Thymus (tissue), 11 donors: Measurements from ENCODE around the gene DLX6. TPM values are rescaled to one million over a fixed set of nuclear protein-coding genes. Genes with fewer than 3 reads are reported as not detected.

Experiments
- DNase-seq, 9 donors: peaks; one replicate each; pipeline ENCODE4 v3.0.0-alpha.2; 2013; ENCODE audit warnings: low spot score in 9 of 9, low read depth in 6 of 9, missing footprints in 1 of 9
- H3K27ac ChIP-seq, 2 donors: one replicate each; pipeline ENCODE4 v1.5.1; 2013; ENCODE audit warnings: control low read depth in 1 of 2, low read depth in 1 of 2, low read length in 1 of 2, mild to moderate bottlenecking in 1 of 2, moderate library complexity in 1 of 2
- H3K27me3 ChIP-seq, 2 donors: one replicate each; pipeline ENCODE4 v1.5.1; 2013; ENCODE audit warnings: low read length in 1 of 2; ENCODE audit not compliant: control insufficient read depth in 2 of 2, insufficient read depth in 1 of 2
- H3K36me3 ChIP-seq, 2 donors: one replicate each; pipeline ENCODE4 v1.5.1; 2013; ENCODE audit warnings: low read length in 1 of 2, mild to moderate bottlenecking in 1 of 2, moderate library complexity in 1 of 2; ENCODE audit not compliant: control insufficient read depth in 2 of 2, insufficient read depth in 2 of 2
- H3K4me1 ChIP-seq, 2 donors: one replicate each; pipeline ENCODE4 v1.5.1; 2013; ENCODE audit warnings: low read length in 2 of 2; ENCODE audit not compliant: control insufficient read depth in 2 of 2, insufficient read depth in 2 of 2
- H3K4me3 ChIP-seq, 2 donors: one replicate each; pipeline ENCODE4 v1.5.1; 2013; ENCODE audit warnings: low read length in 2 of 2, control low read depth in 1 of 2, mild to moderate bottlenecking in 1 of 2
- H3K9me3 ChIP-seq, 2 donors: one replicate each; pipeline ENCODE4 v1.5.1; 2013; ENCODE audit warnings: low read length in 1 of 2, mild to moderate bottlenecking in 1 of 2; ENCODE audit not compliant: control insufficient read depth in 2 of 2, insufficient read depth in 1 of 2
- WGBS: extraction: QIAGEN DNeasy Blood & Tissue Kit; methylation state at CpG from one replicate; pipeline ENCODE4 v1.1.7; 2013; 5-methylcytosine and 5-hydroxymethylcytosine counted together
- polyA plus RNA-seq: library from polyadenylated mRNA; stranded (reverse); fragments of 200-250 nt; gene quantifications from one replicate; pipeline ENCODE4 v1.2.3, GENCODE V29; 2013
- total RNA-seq: library from RNA; stranded (reverse); fragments of 120-200 nt; gene quantifications from one replicate; pipeline ENCODE4 v1.2.4, GENCODE V29; 2013
- donor health status: healthy.

The DLX6 gene
- total and polyA plus RNA-seq, 2 donors: 0.47 to 1.4 TPM

DNA sequence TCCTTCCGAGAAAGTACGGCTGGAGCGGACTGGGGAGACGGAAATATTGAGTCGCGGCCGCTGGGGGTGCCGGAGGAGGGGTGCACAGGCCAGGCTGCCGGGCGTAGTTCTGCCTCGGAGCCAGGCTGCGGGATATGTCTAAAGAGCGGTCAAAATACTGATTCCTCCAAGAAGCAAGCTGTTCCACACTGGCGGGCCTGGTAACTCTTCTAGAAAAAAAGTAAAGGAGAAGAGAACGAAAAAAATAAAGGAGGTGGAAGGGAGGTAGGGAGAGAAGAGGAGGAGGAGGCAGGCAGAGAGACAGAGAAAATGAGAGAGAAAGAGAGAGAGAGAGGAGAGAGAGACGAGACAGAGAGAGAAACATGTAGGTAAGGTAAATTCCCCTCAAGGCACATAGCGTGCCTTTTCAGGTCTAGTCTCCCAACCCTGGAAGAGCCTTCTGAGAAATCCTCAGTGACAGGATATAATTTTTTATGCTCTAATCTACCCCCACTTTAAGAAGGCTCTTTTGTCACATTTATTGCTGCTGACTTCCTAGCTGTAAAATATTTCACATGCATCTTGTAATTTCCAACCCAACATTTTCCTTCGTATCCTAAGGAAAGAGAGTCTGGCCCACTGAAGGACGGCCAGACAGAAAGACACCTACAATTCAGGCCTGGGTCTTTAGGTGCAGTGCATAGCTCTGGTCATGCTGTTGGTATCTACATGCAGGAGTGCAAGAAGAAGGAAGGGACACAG is 13.6 kb downstream of the DLX6 start:
- H3K9me3 ChIP-seq: peaks cover 0 to 14% of the 10 kb centered on the region in 2 donors
- no peak overlapping the region for H3K27ac ChIP-seq
- no peak for DNase-seq
- H3K4me1 ChIP-seq: peaks cover 0 to 7% of the 10 kb centered on the region in 2 donors
- WGBS: 10% methylated on average over 19 of the region's 19 CpGs
- no peaks in the 10 kb centered on the region for H3K36me3 ChIP-seq
- peaks cover 84 to 100% of the 10 kb centered on the region in 2 donors for H3K27me3 ChIP-seq
- no peak overlapping the region for H3K4me3 ChIP-seq

DNA sequence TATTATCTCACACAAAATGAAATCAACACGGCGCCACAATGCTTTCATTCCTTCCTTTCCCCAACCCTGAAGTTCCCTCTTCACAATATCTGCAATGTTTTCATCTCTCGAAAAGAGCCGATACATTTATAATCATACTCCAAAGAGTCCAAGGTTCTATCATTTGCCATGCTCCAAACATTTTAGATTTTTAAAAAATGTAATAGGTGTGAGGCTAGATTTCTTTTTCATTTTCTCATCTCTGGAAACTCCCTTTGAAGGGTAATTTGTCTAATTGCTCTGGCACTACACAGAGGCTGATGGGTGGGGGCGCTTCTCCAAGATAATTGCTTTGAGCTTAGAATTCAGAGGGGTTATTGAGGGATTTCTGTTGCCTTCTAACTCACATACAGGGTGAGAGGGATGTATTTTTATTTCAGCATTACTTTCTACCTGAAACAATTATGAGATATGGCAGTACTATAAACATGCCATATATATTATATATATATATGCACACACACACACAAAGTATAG is 14.4 kb downstream of the DLX6 start:
- Histone ChIP-seq H3K4me1 (peaks cover 0 to 7% of the 10 kb centered on the region in 2 donors), H3K27me3 (peaks cover 87 to 100% of the 10 kb centered on the region in 2 donors), H3K27ac (no peak overlapping the region), H3K9me3 (peaks cover 0 to 14% of the 10 kb centered on the region in 2 donors), H3K36me3 (no peaks in the 10 kb centered on the region), H3K4me3 (no peak overlapping the region)
- WGBS: 17% methylated on average over 5 of the region's 5 CpGs
- no peak for DNase-seq

DNA sequence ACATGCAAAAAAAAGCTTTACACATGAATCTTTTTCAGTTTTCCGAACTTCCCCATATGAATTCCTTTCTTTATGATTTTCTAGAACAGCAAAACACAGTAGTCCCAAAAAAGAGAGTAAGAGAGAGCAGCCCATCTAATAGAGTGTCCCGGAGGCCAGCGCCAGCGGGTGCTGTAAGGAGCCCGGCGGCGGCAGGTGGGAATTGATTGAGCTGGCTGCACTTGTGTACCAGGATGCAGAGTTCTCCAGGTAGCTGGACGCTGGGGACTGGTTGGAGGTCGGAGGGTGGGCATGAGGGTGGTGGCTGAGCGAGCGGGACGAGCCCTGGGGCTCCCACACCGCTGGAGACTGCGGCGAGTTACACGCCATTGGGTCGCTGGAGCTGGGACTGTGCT is 15.2 kb downstream of the DLX6 start:
- WGBS: 8% methylated on average over 17 of the region's 17 CpGs
- H3K4me1 ChIP-seq: peaks cover 0 to 7% of the 10 kb centered on the region in 2 donors

DNA sequence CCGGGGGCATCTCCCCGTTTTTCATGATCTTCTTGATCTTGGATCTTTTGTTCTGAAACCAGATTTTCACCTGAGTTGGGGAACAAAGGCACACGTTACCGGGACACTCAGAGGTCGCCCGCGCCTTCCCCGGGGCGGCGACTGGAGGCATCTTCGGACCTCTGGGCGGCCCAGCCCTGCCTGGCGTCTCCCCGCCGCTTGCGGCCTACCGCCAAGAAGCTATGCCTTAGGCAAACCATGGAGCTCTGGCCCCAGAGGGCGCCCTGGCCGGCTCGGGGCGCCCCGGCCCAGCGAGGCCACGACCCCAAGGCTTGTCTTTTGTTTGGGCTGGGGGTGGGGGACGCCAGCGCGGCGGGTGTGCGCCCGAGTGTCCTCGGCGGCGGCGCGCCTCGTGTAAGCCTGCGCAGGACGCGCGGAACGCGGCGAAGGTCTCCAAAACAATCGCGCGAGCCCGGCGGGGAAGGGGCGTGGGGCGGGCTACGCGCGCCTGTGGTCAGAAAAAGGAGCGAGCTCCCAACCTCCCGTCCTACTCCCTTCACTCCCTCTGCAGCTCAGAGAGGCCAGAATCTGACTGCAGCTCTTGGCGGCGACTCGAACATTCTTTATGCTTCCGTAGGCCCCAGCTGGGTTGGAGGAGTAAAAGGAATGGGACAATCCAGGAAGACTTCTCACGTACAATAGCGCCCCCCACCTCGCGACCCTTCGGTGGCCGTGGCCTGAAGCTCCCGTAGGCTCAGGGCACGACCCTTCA is 15.8 kb downstream of the DLX6 start:
- peaks cover 0 to 13% of the 10 kb centered on the region in 2 donors for H3K9me3 ChIP-seq
- no peak overlapping the region for H3K27ac ChIP-seq
- H3K4me3 ChIP-seq: no peak overlapping the region
- 6% methylated on average over 67 of the region's 67 CpGs for WGBS
- H3K4me1 ChIP-seq: peaks cover 0 to 7% of the 10 kb centered on the region in 2 donors
- H3K36me3 ChIP-seq: no peaks in the 10 kb centered on the region
- H3K27me3 ChIP-seq: peaks cover 86 to 100% of the 10 kb centered on the region in 2 donors
- DNase-seq: no peak

More for the DNA sequence above, 15.2 kb downstream of the DLX6 start:
- peaks cover 0 to 14% of the 10 kb centered on the region in 2 donors for H3K9me3 ChIP-seq
- DNase-seq: no peak
- peaks cover 81 to 100% of the 10 kb centered on the region in 2 donors for H3K27me3 ChIP-seq
- no peaks in the 10 kb centered on the region for H3K36me3 ChIP-seq
- no peak overlapping the region for H3K27ac ChIP-seq
- H3K4me3 ChIP-seq: no peak overlapping the region

DNA sequence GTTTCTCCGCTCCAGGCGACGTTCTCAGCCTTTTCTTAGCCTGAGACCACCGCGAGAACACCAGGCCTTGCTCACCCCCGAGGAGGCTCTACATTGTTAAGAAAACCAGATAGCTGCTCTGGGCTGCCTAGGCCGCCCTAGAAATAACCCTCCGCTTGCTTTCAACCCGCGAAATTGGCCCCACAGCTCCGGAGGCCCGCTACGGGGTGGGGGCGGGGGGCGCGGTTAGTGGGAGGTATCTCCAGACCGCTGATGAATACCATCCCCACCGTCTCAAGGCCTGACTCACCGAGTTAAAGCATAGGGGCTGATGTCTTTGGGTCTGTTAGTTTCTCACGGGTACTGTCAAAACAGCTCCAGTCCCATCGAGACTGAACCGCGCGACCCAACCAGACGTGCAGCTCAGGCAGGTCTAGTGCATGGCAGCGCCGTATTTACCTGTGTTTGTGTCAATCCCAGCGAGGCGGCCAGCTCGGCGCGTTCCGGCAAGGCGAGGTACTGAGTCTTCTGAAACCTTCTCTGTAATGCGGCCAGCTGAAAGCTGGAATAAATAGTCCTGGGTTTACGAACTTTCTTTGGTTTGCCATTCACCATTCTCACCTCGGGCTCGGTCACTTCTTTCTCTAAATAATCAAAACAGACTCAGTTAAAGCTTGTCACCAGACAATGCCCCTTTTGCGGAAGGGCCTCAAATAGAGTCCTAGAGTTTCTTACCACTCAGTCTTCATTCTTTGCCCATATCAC is 16.6 kb downstream of the DLX6 start:
- no peaks in the 10 kb centered on the region for H3K36me3 ChIP-seq
- H3K9me3 ChIP-seq: peaks cover 0 to 11% of the 10 kb centered on the region in 2 donors
- H3K4me3 ChIP-seq: no peak overlapping the region
- no peak for DNase-seq
- WGBS: 11% methylated on average over 39 of the region's 39 CpGs
- peaks cover 0 to 12% of the 10 kb centered on the region in 2 donors for H3K4me1 ChIP-seq
- H3K27ac ChIP-seq: no peak overlapping the region
- peaks cover 84 to 100% of the 10 kb centered on the region in 2 donors for H3K27me3 ChIP-seq

DNA sequence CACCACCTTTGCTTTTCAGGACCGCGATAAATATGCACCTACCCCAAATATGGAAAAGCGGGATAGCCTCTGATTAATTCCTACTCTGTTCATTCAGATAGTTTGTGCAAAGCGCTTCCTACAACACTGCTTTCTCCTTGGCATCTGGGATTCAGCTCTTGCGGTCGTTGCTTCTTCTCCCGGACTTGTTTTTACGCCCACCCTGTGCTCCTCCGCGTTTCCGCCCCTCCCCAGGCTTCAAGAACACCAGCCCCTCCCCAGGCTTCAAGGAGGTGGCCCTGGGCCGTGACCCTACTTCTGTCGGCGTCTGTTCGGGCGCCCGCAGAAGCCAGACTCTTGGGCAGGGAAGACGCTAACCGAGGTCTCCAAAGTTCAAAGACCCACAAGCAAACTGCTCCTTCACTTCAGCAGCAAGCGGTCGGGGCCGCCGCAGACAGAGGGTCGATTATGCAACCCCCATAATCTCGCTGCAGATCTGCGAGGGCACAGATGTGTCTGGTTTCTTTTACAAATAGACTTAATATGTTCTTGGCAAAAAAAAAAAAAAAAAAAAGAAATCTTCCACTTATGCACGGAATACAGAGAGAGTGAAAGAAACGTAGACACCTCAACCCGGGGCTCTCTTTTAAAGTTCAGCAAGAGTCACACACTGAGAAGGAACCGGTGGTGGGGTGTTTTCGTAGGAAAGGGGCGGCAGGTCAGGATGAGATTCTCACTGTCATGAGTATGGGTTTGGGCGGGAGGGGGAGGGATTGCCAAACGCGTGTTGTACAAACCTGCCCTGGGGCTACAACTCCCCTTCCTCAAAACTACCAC is 17.3 kb downstream of the DLX6 start:
- H3K36me3 ChIP-seq: no peaks in the 10 kb centered on the region
- H3K4me1 ChIP-seq: peaks cover 0 to 18% of the 10 kb centered on the region in 2 donors
- H3K27me3 ChIP-seq: peaks cover 84 to 100% of the 10 kb centered on the region in 2 donors
- DNase-seq: no peak
- H3K27ac ChIP-seq: no peak overlapping the region
- H3K4me3 ChIP-seq: no peak overlapping the region
- H3K9me3 ChIP-seq: peaks cover 0 to 11% of the 10 kb centered on the region in 2 donors
- 5% methylated on average over 35 of the region's 35 CpGs for WGBS

DNA sequence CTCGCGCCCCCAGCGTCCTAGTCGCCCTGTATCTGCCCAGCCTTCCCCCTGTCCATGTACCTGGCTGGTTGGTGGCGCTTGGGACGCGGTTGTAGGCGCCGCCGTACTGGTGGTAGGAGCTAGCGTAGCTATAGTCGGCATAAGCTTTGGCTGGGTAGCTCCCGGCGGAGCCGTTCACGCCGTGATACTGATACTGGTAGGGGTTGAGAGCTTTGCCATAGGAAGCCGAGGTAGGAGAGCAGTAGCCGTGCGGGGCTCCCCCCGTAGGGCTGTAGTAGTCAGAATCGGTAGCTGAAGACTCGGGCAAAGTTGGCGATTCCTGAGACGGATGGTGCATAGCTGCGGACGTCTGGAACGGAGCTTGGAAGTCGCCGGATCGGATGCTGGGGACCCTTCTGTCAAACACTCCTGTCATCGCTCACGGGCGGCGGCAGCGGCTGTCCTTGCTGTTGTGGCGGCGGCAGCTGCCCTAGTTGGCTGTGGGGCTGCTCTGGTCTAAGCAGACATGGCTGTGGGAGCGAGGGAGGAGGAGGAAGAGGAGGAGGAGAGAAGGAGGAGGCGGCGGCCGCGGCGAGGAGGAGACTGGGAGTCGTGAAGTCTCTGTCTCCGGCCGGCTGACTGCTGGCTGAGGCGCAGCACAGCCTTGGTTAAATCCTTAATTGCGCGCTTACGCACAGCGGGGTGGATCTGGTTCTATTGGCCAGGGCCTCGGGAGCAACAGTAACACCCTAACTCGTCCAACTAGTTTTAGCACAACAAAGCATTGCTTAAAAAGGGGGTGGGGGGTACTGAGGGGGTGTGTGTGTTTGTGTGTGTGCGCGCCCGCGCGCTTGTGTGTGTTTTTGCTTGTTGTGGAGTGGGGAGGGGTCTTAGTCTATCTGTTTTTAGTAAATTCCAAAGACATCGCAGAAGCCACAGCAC is 19.1 kb downstream of the DLX6 start, which contains the start of gene DLX5:
Gene DLX5 (minus strand): TSS at position 623 of the 921 bp plus-strand sequence. CDS start 208 bp downstream, at position 415.
- 5% methylated on average over 60 of the region's 60 CpGs for WGBS

More for the DNA sequence above, 19.1 kb downstream of the DLX6 start, which contains the start of gene DLX5:
- Histone ChIP-seq H3K27ac (no peak within 1 kb of the TSS), H3K9me3 (peaks cover 0 to 6% of the 10 kb centered on the region in 2 donors), H3K36me3 (no peaks in the 10 kb centered on the region), H3K4me3 (no peak within 1 kb of the TSS), H3K4me1 (peaks cover 0 to 17% of the 10 kb centered on the region in 2 donors), H3K27me3 (peaks cover 68 to 93% of the 10 kb centered on the region in 2 donors)
- DNase-seq: no peak
